Stimulated activated CD8-positive, alpha-beta memory T cell treated with anti-CD3 and anti-CD28 coated beads, Interleukin-4, amount 100 ng/mL, for 24 hours (primary cell): ENCODE results near the gene IL36B.
A peak's percentile ranks its signal among the peaks of the same experiment; 100 is the strongest.
"Not testable (repeated sequence)": the region's sequence is repeated elsewhere in the genome, so short reads cannot be mapped to it uniquely, and the experiment has no call there.

Experiments used
- DNase-seq: peaks from one replicate; pipeline ENCODE4 v3.0.0-alpha.2; 2020; ENCODE audit warnings: low read depth

The IL36B gene

DNA sequence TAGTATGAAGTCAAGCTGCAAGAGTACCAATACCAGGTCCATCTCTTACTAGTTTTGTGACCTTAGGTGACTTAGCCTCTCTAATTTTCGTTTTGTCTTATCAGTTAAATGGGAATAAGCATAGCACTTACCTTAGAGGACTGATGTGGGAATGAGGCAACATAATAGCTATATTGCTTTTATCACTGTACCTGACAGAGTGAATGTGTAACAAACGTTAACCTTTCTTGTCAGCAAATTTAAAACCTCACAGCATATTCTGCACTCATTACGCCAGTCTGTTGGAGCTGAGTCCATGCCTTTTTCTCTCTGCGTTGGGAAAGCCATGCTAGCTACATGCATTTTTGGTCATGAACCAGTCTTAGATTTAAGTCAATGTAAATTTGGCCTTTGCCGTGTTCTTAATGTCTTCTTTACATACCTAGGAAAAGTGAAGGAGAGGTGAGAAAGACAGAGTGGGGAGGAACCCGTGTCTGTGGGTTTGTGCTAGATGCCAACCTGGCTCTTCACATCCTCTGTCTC, at the start of gene IL36B:
IL36B (minus strand) TSS at position 472 of the 522 bp plus-strand sequence.
- DNase-seq, result no peak

DNA sequence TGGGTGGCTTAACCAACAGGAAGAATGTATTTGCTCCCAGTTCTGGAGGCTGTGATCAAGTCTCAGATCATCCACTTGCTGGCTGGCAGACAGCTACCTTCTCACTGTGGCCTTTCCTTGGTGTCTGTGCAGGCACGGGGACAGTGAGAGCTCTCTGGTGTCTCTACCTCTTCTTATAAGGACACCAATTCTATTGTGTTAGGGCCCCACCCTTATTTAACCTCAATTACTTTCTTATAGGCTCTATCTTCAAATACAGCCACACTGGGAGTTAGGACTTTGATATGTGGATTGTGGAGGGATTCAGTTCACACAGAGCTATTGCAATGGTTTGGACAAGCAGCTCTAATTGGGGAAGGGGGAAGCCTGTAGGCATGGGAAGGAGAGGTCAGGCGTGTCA, 49.5 kb upstream of the IL36B start:
- DNase-seq, result no peak

DNA sequence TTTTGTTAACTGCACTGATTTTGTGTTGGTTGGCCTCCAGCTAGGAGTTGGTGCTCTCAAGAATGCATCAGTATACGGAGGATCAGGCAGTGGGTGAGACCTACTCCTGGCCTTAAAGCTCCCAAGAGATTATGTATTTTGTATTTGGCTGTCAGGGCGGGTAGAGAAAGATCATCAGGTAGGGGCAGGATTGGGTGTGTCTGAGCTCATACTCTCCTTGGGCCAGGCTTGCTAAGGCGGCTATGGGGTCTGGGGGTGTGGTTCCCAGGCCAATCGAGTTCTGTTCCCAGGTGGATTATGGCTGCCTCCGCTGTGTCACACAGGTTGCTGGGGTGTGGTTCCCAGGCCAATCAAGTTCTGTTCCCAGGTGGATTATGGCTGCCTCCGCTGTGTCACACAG, 45.9 kb upstream of the IL36B start:
- no peak for DNase-seq

DNA sequence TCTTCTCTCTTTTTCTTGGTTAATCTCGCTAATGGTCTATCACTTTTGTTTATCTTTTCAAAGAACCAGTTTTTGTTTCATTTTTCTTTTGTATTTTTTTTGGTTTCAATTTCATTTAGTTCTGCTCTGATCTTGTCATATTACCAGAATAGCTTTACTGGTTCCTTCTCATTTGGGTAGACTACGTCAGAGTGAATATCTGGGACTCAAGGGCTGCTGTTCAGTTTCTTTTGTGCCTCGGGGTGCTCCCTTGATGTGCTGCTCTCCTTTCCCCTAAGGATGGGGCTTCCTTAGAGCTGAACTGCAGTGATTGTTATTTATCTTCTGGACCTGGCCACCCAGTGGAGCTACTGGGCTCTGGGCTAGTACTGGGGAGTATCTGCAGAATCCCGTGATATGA, 45.4 kb upstream of the IL36B start:
- no peak for DNase-seq

DNA sequence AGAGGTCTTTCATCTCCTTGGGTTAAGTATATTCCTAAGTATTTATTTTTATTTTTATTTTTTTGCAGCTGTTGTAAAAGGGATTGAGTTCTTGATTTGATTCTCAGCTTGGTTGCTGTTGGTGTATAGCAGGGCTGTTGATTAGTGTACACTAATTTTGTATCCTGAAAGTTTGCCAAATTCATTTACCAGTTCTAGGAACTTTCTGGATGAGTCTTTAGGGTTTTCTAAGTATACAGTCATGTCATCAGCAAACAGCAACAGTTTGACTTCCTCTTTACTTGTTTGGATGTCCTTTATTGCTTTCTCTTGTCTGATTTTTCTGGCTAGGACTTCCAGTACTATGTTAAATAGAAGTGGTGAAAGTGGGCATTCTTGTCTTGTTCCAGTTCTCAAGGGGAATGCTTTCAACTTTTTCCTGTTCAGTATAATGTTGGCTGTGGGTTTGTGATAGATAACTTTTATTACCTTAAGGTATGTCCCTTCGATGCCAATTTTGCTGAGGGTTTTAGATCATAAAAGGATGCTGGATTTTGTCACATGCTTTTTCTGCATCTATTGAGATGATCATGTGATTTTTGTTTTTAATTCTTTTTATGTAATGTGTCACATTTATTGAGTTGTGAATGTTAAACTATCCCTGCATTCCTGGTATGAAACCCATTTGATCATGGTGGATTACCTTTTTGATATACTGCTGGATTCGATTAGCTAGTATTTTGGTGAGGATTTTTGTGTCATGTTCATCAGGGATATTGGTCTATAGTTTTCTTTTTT, 44.4 kb upstream of the IL36B start:
- not testable (repeated sequence) for DNase-seq

DNA sequence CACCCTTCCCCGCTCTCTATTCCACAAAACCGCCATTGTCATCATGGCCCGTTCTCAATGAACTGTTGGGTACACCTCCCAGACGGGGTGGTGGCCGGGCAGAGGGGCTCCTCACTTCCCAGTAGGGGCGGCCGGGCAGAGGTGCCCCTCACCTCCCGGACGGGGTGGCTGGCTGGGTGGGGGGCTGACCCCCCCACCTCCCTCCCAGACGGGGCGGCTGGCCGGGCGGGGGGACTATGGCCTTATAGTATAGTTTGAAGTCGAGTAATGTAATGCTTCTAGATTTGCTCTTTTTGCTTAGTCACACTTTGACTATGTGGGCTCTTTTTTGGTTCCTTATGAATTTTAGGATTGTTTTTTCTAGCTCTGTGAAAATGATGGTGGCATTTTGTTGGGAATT, 43.6 kb upstream of the IL36B start:
- not testable (repeated sequence) for DNase-seq

DNA sequence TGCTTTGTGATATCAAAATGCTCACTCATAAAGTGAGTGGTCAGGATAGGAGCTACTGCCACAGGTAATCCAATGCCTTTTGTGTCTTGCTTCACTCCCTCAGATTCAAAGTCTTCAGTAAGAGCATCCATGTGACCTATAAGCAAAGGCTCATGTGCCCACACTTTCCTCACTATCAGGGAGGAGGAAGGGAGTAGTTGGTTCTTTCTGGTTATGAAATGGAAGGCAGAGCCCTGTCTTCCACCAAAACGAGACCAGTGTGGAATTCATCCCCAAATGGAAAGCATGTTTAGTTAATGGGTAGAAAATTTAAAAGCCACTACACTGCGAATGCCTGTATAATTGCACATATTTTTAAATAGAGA, 40.9 kb upstream of the IL36B start:
- no peak for DNase-seq

DNA sequence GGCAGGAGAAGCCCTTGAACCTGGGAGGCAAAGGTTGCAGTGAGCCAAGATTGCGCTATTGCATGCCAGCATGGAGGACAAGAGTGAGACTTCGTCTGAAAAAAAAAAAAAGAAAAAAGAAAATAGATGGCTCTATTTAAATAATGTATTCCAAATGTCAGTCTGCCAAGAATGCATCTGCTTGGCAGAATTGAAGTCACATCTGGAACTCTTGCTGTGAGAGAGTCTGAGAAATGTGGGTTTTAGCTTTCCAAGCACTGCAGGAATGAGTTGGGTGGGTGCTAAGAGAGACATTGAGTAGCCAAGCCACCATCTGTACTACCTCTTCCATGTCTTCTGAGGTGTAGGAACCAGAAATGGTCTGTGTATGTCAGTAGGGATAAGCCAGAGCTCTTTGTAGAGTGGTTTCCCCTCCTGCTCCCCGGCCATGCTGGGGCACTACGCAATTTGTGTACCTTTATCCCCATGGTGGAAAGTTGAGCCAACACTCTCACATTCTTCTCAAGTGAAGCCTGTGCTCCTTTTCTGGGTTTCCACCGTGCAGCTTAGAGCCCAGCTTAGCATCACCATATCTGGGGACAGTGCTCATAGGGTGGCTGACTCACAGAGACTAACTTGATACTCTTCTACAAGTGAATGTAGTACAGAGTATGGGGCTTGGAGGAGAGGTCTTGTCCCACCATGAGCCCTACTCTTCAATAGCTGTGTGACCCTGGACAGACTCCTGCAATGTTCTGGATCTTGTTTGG, 40.4 kb upstream of the IL36B start:
- DNase-seq, result no peak

DNA sequence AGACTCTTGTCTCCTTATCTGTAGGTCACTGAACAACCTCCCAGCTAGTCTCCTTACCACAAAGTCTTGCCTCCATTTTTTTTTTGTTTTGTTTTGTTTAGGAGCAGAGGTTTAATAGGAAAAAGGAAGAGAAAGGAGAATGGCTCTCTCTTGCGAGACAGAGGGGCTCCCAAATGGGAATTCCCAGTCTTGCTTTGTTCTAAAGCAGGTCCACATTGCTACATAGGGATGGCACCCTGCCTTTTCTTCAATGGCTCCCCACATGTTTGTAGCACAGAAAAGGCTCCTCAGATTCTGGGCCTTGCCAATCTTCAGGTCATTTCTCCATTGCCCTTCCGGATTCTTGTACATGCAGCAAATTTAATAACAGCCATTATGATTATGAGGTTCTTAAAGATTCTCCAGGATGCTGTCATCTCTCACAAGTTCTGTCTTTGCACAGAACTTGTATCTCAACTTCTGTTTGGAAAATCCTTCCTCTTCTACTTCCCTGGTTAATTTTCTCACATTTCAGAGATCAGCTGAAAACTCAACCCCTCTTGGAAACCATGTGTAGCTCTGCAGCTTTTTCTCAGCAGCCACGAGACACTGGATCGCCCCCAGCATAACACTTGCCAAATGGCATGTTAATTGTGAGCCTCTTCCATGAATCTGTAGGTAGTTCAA, 38.7 kb upstream of the IL36B start:
- DNase-seq, result no peak

DNA sequence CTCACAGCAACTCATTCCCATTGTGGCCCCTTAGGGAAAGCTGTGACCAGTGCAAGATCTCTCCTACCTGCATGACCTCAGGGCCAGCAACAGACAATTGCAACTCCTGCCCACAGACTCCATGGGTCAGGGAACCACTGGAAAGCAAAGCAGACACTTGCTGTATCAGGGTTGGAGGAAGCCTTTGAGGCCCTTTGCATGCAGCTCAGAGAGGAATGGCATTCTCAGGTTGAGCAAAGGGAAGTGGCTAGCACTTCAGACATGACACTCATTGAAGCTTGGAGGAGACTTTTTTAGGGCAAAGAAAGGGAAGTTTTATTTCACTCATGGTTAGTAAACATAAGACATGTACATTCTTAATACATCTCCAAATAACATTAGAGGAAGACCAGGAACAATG, 37.2 kb upstream of the IL36B start:
- no peak for DNase-seq

DNA sequence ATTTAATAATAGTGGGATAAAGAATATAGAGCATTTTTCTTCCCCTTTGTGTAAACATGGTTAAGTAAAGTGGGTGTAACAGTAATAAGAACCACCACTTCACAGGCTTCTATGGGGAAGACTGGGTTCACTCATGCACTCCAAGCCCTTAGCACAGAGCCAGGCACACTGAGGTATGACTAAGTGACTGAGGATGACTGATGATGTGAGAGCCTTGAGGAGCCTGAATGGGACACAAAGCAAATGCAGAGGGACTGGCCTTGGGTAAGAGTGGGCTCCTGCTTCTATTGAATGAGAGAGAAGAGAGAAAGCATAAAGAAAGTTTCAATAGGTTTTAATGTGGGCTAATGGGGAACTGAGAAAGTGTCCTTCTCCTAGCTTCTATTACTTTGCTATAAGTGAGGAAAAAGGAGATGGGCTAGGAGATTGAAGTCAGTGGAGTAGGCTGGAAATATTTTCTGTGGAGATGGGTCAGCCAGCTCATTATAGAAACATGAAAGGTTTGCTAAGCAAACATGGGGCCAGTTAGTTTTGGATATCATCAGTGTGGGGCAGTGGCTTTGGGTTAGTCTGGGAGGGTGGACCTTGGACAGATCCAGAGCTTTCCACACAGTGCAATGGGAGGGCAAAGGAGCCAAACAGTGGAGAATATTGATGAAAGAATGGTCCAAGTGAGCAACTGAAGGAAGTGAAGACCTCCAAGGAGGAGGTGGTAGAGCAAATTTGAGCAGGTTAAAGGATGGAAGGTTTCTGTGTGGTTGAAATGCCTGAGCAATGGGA, 35.7 kb upstream of the IL36B start:
- no peak for DNase-seq

DNA sequence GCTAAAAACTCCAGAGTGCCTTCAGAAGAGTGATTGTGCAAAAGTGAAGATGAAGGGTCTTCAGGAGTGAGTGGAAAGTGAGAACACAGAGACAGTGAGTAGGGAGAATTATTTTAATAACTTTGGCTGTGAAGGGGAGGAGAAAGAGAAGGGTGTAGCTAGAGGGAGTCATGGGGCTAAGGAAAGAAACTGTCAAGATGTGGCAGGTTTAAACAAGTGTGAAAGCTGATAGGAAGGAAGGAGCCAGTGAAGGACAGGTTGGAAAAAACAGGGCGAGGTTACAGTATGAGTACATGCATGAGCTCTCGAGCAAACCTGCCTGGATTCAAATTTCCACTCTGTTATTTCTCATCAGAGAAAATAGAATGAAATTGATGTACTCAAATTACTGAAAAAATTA, 32.9 kb upstream of the IL36B start:
- DNase-seq, result no peak

DNA sequence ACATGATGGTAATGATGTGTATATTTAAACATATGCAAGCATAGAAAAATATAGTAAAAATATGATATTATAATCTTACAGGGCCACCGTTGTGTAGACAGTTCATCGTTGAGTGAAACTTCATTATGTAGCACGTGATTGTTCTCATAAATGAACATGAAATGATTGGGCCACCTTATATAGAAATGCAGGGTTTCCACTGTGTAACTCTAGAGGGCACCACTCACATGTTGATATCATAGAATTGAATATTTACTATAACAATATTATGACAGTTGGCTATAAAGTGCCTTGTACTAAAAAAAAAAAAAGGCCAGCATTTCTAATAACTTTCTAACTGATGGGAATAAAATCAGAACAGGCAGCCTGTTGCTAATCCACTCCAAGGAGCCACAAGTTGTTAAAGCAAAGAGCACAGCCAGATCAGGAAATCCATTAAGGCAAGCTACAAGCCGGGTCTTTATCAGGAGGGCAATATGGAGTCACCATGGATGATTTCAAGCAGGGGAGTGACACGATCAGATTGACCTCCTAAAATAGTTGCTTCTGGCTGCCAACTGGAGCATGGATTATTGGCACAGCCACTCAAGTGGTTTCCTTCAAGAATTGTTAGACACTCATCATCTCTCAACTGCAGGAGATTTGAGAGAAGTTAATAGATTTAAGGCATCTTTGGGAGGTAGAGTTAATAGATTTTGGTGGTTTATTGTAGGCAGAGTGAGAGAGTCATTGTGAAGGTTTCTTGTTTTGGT, 31.8 kb upstream of the IL36B start:
- DNase-seq, result no peak

DNA sequence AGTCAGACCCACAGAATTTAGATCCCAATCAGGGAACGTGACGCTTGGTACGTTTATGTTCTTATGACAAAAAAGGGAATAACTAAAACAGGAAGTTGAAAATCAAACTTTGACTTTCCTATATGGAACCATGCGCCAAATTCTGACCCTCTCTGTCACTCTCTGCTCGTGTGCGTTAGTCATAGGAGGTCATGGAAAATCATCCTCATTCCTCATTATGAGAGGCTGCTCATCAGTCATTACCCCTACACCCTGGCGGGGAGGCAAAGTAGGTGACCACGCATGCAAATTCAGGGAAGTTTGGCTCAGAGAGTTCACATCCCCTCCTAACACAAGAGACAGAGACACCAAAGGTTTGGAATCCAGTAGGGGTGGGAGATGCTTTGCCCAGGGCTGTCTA, 30.6 kb upstream of the IL36B start:
- DNase-seq, result no peak

DNA sequence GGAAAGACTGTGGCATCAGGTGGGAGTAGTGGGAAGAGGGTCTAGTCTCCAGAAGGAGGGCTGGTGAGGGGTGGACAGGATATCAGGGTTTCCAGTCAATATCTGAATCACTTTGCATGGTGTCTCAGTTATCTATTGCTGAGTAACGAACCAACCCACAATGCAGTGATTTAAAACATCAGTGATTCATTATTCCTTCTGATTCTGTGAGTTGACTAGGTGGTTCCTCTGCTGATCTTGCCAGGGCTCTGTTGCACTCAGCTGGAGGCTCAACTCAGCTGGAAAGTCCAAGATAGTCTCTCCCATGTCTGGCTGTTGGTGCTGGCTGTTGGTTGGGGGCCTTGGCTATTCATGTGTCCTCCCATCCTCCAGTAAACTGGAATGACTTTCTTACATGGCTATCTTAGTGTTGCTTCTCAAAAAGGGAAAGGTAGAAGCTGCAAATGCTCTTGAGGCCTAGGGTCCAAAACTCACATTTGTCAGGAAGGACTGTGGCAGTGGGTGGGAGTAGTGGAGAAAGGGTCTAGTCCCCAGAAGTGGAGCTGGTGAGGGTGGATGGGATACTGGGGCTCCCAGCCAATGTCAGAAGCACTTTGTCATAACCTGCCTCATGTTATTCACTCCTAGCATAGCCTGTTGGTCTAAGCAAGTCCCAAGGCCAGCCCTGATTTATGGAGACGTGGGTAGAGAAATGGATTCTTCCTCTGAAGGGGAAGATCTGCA, 29.0 kb upstream of the IL36B start:
- no peak for DNase-seq

DNA sequence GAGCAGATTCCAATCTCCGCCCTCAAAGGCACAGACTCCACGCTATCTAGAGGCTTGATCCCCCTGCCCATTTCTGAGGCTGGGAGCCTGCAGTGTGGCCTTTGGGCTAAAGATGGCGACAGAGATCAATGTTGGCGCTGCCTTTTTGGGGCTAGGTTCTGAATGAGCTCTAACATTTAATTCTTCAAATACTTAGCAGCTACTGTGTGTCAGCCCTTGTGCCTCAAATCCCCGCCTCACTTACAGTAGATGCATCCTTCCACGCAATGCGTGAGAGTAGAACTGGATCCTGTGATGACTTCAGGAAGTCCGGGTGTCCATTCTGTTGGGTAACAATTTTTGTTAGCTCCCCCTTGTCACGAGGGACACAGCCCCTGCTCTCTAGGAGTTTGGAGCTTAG, 27.5 kb upstream of the IL36B start:
- DNase-seq, result peak; percentile 38

DNA sequence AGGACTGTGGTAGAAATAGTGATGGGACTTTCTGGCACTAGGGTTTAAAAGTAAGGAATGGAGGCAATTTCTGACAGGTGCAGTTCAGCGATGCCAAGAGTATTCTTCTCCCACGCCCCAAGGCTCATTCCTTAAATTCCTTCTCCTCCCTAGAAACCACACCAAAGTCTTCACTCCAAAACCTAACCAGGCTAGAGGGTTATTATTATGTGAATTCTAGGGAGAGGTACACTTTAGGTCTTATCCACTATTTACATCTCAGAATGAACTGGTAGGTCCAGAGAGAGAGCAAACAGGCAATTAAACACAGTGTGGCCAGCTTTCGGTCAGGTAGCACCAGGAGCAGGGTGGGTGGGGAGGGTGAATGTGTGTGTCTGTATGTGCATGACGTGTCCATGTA, 26.5 kb upstream of the IL36B start:
- no peak for DNase-seq

DNA sequence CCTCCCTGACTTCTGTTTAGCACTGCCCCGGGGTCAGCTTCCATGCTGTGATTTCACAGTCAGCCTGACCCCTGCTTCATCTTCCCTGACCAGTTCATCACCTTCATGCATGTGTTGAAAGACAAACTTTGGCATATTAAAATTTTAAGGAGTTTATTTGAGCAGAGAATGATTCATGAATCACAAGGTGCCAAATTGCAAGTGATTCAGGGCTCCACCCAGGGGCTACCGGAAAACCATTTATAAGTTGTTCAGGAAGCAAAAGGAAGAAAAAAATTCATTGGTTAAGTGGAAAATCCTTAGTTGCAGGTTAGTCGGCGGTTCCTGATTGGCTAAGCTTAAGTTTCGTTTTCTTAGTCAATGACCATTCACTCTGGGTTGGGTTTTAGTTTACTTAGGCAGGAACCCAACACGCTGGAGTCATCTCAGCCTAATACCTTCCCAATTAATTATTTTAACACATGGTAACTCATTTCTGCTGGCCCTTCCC, 25.7 kb upstream of the IL36B start:
- no peak for DNase-seq

DNA sequence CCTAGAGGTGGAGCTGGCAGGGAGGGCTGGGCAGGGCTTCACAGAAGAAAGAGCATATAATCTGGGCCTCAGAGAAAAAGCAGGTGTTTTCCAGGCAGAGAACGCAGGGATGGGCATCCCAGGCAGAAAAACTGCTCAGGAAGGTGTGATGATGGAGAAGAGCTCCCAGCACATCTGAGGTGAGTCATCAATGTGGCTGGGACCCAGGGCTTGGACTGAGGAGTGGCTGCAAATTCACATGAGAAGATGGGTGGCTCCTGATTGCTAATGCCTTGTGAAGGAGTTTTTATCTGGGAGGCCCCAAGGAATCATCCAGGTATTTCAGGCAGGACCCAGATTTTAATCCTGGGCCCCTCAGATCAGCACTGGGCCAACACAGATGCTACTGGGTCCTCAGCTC, 25.3 kb upstream of the IL36B start:
- DNase-seq, result no peak

DNA sequence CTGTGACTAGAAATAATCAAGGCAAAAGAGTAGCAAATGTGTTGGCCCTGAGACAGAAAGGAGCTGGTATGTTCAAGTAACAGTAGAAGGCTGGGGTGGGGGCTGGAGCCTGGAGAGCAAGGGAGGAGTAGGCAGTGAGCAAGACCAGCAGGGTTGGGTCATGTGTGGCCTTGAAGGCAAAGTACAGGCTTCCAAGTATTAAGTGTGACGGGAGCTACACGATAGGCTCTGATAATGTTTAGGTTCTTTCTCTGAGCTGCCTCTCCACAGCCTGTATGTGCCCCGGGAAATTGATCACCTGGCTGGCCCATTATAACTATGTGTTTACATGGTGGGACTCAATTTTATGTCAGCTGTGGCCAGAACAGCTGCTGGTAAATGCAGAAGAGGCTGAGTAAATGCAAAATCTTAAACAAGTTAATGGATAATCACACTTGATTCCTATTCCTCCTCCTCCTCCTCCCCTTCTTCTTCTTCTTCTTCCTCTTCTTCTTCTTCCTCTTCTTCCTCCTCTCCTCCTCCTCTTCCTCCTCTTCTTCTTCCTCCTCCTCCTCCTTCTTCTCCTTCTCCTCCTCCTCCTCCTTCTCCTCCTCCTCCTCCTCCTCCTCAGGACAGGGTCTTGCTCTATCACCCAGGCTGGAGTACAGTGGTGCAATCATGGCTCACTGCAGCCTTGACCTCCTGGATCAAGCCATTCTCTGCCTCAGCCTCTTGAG, 24.4 kb upstream of the IL36B start:
- no peak for DNase-seq
